HEK293T (cell line): ENCODE results near the gene PEX16.

ENCODE experiments used
- FOXA1 ChIP-seq: fragments of 450-650 bp; IDR thresholded peaks from 2 replicates; pipeline ENCODE4 v1.6.1; 2016; ENCODE audit warnings: mild to moderate bottlenecking
- SP1 ChIP-seq: fragments of 450-650 bp; IDR thresholded peaks from 2 replicates; pipeline ENCODE4 v1.6.1; 2017
- TF ChIP-seq, protein P1 (sequence below): fragments of 450-650 bp; IDR thresholded peaks from 2 replicates; pipeline ENCODE4 v1.6.1; 2016

- TF ChIP-seq FOXA1 (no peak), SP1 (no peak)
- TF ChIP-seq, protein P1, sequence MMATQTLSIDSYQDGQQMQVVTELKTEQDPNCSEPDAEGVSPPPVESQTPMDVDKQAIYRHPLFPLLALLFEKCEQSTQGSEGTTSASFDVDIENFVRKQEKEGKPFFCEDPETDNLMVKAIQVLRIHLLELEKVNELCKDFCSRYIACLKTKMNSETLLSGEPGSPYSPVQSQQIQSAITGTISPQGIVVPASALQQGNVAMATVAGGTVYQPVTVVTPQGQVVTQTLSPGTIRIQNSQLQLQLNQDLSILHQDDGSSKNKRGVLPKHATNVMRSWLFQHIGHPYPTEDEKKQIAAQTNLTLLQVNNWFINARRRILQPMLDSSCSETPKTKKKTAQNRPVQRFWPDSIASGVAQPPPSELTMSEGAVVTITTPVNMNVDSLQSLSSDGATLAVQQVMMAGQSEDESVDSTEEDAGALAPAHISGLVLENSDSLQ = no peak
Observed at GRCh38 chr11:45942381-45942780, 24.7 kb upstream of the PEX16 start.
